HCT116 (cell line): ENCODE data around the gene ZDBF2. TPM values are rescaled to one million over a fixed set of nuclear protein-coding genes. Genes with fewer than 3 reads are reported as not detected.
"Not testable (repeated sequence)": the region's sequence is repeated elsewhere in the genome, so short reads cannot be mapped to it uniquely, and the experiment has no call there.

ENCODE experiments used
- ATAC-seq: fragments of 200-7000 bp; cut with Tn5 transposase; 2 replicates; pipeline ENCODE4 v1.9.1; 2020; ENCODE audit warnings: mild to moderate bottlenecking, moderate library complexity
- BruUV-seq: library from RNA; stranded (reverse); fragments of 400-500 nt; replicated peaks from 2 replicates; lab custom pipeline; 2021; lab: Mats Ljungman, UMichigan
- CTCF ChIA-PET: fragments of 300-600 bp; sonication (Branson Sonifier 250); formaldehyde crosslinking; loops from one replicate; lab custom pipeline; 2021; ENCODE audit warnings: antibody characterized with exemption; lab: Charles Lee
- POLR2A ChIA-PET: fragments of 300-600, 350-600 bp; sonication (Branson Sonifier 250); formaldehyde crosslinking; loops from one replicate; lab custom pipeline; 2021; ENCODE audit warnings: antibody characterized with exemption; lab: Charles Lee
- RAD21 ChIA-PET, 2 experiments: fragments of 300-600 bp; sonication (Branson Sonifier 250); formaldehyde crosslinking; loops; one replicate each; lab custom pipeline; 2023; ENCODE audit warnings: low total read pairs in 2 of 2; ENCODE audit not compliant: uncharacterized antibody in 2 of 2, unreplicated experiment in 2 of 2, low non-redundant PET in 1 of 2; lab: Charles Lee
- DNase-seq: peaks from one replicate; pipeline ENCODE4 v3.0.0-alpha.2; 2010; ENCODE audit warnings: low read depth, low spot score
- H2AFZ ChIP-seq: fragments of 200-600 bp; shearing (Covaris generic), sonication (generic); 2 replicates; pipeline ENCODE4 v1.6.1; 2017; ENCODE audit warnings: low read depth, mixed run types, mixed read lengths, antibody characterized with exemption, low read length; ENCODE audit not compliant: poor library complexity, severe bottlenecking
- H3K27ac ChIP-seq: 2 replicates; pipeline ENCODE4 v1.5.1; 2012; ENCODE audit warnings: low read depth, low read length
- H3K27me3 ChIP-seq: fragments of 200-600 bp; sonication (generic); 2 replicates; pipeline ENCODE4 v1.6.1; 2016; ENCODE audit warnings: mixed run types, low read length, mixed read lengths; ENCODE audit not compliant: insufficient read depth
- H3K36me3 ChIP-seq, 2 experiments: fragments of 200-500 bp in 1 of 2; fragments of 200-600 bp in 1 of 2; sonication (Bioruptor generic) in 1 of 2; sonication (generic) in 1 of 2; 2 replicates each; pipeline versions ENCODE4 v1.5.1 to v1.6.1; 2014 to 2016; ENCODE audit warnings: low read length in 2 of 2, inconsistent platforms in 1 of 2, mixed read lengths in 1 of 2, mixed run types in 1 of 2; ENCODE audit not compliant: insufficient read depth in 2 of 2, control insufficient read depth in 1 of 2
- H3K4me1 ChIP-seq, 2 experiments: fragments of 200-600 bp in 1 of 2; sonication (generic) in 1 of 2; 2 replicates each; pipeline versions ENCODE4 v1.5.1 to v1.6.1; 2012 to 2017; ENCODE audit warnings: low read length in 2 of 2, inconsistent platforms in 1 of 2, mild to moderate bottlenecking in 1 of 2, mixed read lengths in 1 of 2, mixed run types in 1 of 2, moderate library complexity in 1 of 2; ENCODE audit not compliant: insufficient read depth in 2 of 2, control insufficient read depth in 1 of 2
- H3K4me2 ChIP-seq: fragments of 200-600 bp; sonication (generic); 2 replicates; pipeline ENCODE4 v1.6.1; 2017; ENCODE audit warnings: mixed run types, low read length, mixed read lengths
- H3K4me3 ChIP-seq, 2 experiments: fragments of 200-600 bp in 1 of 2; sonication (generic) in 1 of 2; replicated peaks in 1 of 2; 2 replicates each; pipeline ENCODE4 v1.5.1; 2011 to 2016; ENCODE audit warnings: low read length in 2 of 2, control low read depth in 1 of 2, low read depth in 1 of 2, mild to moderate bottlenecking in 1 of 2, mixed read lengths in 1 of 2, mixed run types in 1 of 2
- H3K79me2 ChIP-seq: fragments of 200-600 bp; sonication (generic); 2 replicates; pipeline ENCODE4 v1.6.1; 2017; ENCODE audit warnings: mild to moderate bottlenecking, mixed run types, low read length, moderate library complexity, mixed read lengths; ENCODE audit not compliant: insufficient read depth
- H3K9ac ChIP-seq: fragments of 200-600 bp; sonication (generic); 2 replicates; pipeline ENCODE4 v1.6.1; 2016; ENCODE audit warnings: low read length, mixed read lengths
- H3K9me2 ChIP-seq: fragments of 200-600 bp; sonication (generic), shearing (Covaris generic); 2 replicates; pipeline ENCODE4 v1.6.1; 2017; ENCODE audit warnings: mixed run types, mild to moderate bottlenecking, moderate library complexity; ENCODE audit not compliant: insufficient read depth
- H3K9me3 ChIP-seq, 2 experiments: fragments of 200-500 bp in 1 of 2; fragments of 200-600 bp in 1 of 2; sonication (Bioruptor generic) in 1 of 2; sonication (generic) in 1 of 2; 2 replicates each; pipeline ENCODE4 v1.6.1; 2014 to 2017; ENCODE audit warnings: low read length in 2 of 2, mixed read lengths in 2 of 2, inconsistent platforms in 1 of 2, low read depth in 1 of 2, mild to moderate bottlenecking in 1 of 2, mixed run types in 1 of 2, moderate library complexity in 1 of 2; ENCODE audit not compliant: control insufficient read depth in 1 of 2, insufficient read depth in 1 of 2
- H4K20me1 ChIP-seq: fragments of 200-600 bp; sonication (generic), shearing (Covaris generic); 2 replicates; pipeline ENCODE4 v1.6.1; 2017; ENCODE audit warnings: mixed run types, mild to moderate bottlenecking, moderate library complexity; ENCODE audit not compliant: insufficient read depth
- CEBPB ChIP-seq: IDR thresholded peaks from 2 replicates; pipeline ENCODE4 v1.6.1; 2012; ENCODE audit warnings: low read depth
- EGR1 ChIP-seq: IDR thresholded peaks from 2 replicates; pipeline ENCODE4 v1.6.1; 2012; ENCODE audit warnings: low read depth
- FOSL1 ChIP-seq: IDR thresholded peaks from 2 replicates; pipeline ENCODE4 v1.6.1; 2012; ENCODE audit warnings: low read depth
- SRF ChIP-seq: IDR thresholded peaks from 2 replicates; pipeline ENCODE4 v1.6.1; 2012; ENCODE audit warnings: low read depth
- TCF7L2 ChIP-seq: IDR thresholded peaks from 2 replicates; pipeline ENCODE4 v1.7.0; 2011; ENCODE audit warnings: borderline replicate concordance, inconsistent platforms; ENCODE audit not compliant: insufficient read depth, insufficient read length; ENCODE audit errors: extremely low read depth
- ZBTB33 ChIP-seq: IDR thresholded peaks from 2 replicates; pipeline ENCODE4 v1.6.1; 2011; ENCODE audit warnings: mild to moderate bottlenecking, low read length, moderate library complexity; ENCODE audit not compliant: insufficient replicate concordance; ENCODE audit errors: extremely low read depth
- intact Hi-C: fragments of 100-400 bp; cut with micrococcal nuclease; formaldehyde crosslinking; loops from 2 replicates; pipeline ENCODE4 v1.10.0; 2022
- total RNA-seq: library from RNA; stranded (reverse); gene quantifications from one replicate; pipeline ENCODE4 v1.2.1, GENCODE V29; 2021; ENCODE audit not compliant: unreplicated experiment

The ZDBF2 gene
- total RNA-seq, 1 experiment from 2014 or later: 9.2 TPM

GRCh38 chr2:206225435-206226232 is 48.8 kb upstream of the ZDBF2 start (continued):
- no peak for TF ChIP-seq ZBTB33
- no peak for TF ChIP-seq TCF7L2
- TF ChIP-seq CEBPB: no peak
- TF ChIP-seq FOSL1: no peak
- TF ChIP-seq SRF: no peak
- no peak for TF ChIP-seq EGR1

GRCh38 chr2:206228636-206229035 is 45.8 kb upstream of the ZDBF2 start:
- intact Hi-C loops, H3K4me2 ChIP-seq, ATAC-seq, H4K20me1 ChIP-seq, RAD21 ChIA-PET, BruUV-seq, H3K79me2 ChIP-seq, DNase-seq, H3K27ac ChIP-seq, H3K4me3 ChIP-seq, CTCF ChIA-PET, H3K36me3 ChIP-seq, H3K9me3 ChIP-seq, H2AFZ ChIP-seq, POLR2A ChIA-PET, H3K9ac ChIP-seq, H3K9me2 ChIP-seq, H3K27me3 ChIP-seq: not testable (repeated sequence)
- peaks cover 8 to 14% of the 10 kb centered on the region in 2 experiments; a peak in 3 of 4 replicates for H3K4me1 ChIP-seq
